ENCODE measurements around the gene MUSK.
"Not testable (repeated sequence)": the region's sequence is repeated elsewhere in the genome, so short reads cannot be mapped to it uniquely, and the experiment has no call there.

The MUSK gene

DNA sequence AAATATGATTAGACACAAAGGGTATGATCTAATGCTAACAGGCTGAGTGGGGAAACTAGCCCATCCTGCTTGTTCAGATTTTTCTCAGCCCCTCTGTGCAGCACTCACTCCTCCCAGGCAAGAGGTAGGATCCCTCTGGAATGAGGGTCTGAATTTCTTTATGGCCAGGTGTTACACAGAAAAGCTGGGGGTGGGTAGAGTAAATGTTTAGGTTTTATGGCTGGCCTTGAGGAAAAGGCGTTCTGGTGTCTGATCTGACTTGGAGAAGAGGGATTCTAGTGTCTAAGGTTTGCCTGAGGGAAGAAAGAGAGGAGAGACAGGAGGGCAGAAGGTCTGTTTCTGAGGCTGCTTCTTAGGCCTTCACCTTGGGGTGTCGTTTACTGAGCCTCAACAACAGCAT is 97.3 kb downstream of the MUSK start:
- no peak for DNase-seq

DNA sequence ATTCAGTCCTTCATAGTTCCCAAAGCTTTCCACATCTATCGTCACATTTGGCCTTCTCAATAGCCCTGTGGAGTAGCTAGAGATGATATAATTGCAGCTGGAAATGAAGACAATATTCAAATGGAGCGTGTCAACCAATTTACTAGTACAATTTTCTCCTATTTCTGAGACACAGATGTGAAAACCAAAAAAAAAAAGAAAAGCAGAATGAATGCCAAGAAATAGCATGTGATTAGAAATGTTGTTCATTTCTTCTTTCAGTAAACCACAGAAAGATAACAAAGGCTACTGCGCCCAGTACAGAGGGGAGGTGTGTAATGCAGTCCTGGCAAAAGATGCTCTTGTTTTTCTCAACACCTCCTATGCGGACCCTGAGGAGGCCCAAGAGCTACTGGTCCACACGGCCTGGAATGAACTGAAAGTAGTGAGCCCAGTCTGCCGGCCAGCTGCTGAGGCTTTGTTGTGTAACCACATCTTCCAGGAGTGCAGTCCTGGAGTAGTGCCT is 99.0 kb downstream of the MUSK start:
- no peak for DNase-seq

GRCh38 chr9:110768886-110769285 is 100.3 kb downstream of the MUSK start:
- no peak for DNase-seq

- DNase-seq, result no peak
Observed at GRCh38 chr9:110769667-110770066, 101.1 kb downstream of the MUSK start.

- DNase-seq, result no peak
Observed at GRCh38 chr9:110775724-110776123, 107.1 kb downstream of the MUSK start.

DNA sequence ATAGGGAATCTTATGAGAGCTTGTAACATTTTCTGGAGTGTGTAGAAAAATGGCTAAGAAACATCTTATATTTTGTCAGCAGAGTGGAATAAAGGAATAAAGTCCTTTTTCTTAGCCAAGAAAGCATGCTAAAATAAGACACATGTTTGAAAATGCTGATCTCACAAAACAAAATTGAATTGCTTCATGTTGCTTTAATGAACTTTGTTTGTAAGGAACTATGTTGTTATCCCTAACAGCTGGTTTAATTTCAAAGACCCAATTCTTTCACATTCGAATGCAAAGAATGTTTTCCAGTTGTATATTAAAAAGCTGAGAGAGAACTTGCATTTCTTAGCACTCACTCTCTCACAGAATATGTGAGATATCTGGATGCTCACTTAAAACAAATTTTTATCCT is 107.6 kb downstream of the MUSK start:
- no peak for DNase-seq

GRCh38 chr9:110777196-110777875 is 108.7 kb downstream of the MUSK start:
- no peak for DNase-seq

DNA sequence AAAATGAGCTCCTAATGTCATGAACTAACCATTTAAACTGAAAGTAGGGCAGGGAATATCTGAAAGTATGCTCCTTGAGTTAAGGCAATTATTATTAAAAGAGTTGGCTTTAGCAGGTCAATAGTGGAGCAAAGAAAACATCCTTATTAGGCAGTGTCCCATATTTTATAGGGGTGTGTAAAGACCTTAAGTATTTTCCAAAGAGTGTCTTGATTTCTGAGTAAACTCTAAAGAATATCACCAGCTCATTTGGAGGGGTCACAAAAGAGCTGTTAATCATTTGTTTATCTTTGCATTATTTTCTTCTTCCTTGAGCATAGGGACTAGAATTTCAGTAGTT is 109.3 kb downstream of the MUSK start:
- DNase-seq, result no peak

DNA sequence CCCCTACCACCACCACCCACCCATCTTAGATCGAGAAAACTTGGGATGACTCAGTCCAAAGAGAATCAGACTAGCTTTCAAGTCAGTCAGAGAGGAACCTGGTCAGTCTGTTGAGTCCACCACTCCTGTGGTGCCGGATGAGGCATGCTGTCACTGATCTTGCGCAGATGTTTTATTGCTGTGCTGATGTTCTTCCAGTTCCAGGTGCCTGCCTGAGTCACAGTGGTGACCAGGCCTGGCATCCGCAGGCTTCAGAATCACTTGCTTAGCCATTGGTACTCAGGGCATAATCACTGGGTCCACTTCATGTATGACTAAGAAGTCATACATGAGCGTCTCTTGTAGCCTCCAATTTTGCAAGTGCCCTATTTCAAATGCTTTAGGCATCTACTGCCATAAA is 114.1 kb downstream of the MUSK start:
- DNase-seq, result no peak

DNA sequence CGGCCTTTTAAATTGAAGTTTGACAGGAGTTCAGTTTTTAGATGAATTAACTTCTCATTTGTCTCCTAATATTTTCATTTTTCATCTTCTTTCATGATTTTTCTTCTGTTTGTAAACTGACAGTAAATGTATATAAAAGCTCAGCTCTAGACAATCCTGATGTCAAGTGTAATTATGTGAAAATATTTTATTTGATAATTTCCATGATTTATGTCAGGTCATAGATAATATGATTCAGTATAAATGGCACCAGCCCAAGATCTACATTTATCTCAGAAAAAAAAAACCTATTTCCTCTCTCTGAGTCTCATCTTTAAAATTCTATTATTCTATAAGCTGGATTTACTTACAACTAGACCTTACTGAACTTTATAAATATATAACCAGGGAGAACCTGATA is 115.7 kb downstream of the MUSK start:
- DNase-seq, result no peak

DNA sequence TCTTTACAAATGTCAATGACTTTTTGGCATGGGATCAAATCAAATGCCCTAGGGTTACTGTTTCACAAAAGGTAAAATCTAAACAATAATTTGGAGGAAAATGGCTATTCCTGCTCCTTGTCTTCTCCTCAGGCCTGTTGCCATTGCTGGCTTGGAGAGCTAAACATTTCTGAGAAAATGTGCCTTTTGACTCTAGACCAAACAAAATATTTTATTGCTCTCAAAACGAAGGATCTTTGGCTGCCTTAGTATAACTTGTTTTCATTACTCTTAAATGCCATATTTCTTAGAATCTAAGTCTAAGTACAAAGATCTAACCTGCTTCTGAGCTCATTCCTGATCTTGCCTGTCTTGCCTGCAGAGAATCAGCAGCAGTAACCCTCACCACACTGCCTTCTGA is 116.6 kb downstream of the MUSK start:
- no peak for DNase-seq

DNA sequence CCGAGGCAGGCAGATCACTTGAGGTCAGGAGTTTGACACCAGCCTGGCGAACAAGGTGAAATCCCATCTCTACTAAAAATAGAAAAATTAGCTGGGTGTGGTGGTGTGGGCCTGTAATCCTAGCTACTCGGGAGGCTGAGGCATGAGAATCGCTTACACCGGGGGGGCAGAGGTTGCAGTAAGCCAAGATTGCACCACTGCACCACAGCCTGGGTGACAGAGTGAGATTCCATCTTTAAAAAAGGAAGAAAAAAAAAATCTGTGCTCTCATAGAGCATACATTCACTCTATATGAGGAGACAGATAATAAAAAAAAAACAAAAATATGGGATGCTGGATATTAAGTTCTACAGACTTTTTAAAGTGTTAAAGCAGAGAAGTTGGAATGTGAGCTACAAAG is 119.8 kb downstream of the MUSK start:
- DNase-seq, result not testable (repeated sequence)

GRCh38 chr9:110788871-110789270 is 120.3 kb downstream of the MUSK start:
- no peak for DNase-seq

GRCh38 chr9:110797611-110798010 is 129.0 kb downstream of the MUSK start:
- DNase-seq, result no peak

DNA sequence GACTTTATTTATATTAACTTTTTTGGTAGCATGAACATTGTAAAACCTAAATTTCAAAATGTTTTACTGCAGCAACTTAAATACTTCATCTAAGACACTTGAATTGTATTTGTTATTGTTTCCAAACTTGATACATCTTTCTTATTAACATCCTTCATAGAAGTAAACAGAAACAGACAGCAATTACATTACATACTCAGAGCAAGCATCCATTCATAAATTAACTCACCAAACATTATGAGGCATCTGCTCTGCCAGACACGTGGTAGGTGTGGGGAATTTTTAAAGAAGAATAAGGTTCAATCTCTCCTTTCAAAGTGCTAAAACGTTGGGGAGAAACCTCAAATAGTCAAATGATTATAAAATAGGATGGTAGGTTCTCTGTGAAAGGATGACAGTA is 130.8 kb downstream of the MUSK start:
- DNase-seq, result no peak

DNA sequence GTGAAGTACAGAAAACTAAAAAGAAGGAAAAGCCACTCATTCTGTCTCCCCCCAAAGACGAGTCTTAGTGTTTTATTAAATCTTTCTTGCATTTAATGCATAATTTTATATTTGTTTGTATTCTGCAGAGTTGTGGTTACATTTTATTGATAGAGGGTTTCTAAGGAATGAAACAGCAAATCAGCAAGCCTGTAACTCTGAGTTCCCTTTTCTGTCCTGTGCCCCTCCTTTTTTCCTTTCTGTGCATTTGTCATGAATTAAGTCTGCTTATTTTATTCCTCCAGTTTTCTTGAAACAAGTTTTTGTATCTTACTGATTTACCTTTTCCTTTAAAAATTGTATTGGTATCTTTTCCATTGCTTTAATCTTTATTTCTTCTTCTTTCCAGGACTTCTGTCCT is 132.8 kb downstream of the MUSK start:
- DNase-seq, result no peak

DNA sequence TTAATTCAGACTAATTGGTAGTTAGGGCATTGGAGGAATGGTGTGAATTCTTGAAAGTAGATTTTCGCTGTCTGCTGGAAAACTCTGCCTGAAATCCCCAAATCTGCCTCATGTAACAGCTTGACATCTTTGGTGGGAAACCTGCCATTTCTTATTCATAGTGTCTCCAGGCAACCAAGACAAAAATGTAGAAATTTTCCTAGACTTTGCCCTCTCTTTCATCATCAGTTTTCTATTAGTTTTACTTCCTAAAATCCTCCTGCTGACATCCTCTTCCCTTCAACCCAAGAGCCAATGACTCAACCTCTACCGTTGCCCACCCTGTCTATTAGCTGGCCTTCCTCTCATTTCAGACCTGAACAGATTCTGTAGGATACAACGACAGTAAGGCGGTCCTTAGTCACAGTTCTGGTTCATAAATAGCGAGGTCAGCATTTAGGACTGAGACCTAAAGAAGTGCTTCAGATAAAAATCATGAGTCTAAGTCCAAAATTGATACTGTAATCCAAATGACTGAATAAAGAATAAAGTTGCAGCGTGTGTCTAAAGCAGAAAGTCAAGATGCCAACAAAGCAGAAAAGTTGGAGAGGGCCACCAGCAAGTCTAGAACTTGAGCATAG is 133.9 kb downstream of the MUSK start:
- DNase-seq, result no peak

DNA sequence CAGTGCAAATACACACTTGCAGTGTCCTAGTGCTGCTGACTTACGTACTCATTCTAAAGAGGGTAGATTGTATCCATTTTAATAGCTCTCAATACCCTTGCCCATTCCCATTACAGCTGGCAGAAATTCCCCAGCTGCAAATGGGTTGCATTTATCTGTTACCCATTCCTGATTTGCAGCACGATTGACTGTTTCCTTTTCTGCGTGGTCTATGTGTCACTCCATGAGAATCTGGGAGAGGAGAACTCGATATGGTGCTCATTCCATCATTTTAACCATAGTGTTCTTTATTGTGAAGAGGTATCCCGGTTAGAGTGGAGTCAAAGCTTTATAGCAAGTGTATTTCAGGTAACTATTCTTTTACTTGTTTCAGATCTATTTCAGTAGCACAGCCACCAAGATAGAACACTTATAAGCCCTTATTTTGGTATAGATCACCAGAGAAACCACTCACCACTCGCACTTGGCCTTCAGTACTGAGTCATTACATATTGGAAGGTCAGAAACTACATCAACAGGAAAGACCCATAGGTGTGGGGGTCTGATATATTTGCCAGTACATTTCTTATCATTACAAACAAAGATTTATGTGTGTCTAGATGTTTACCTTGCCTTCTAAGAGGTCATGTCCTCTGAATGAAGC is 139.5 kb downstream of the MUSK start:
- no peak for DNase-seq

DNA sequence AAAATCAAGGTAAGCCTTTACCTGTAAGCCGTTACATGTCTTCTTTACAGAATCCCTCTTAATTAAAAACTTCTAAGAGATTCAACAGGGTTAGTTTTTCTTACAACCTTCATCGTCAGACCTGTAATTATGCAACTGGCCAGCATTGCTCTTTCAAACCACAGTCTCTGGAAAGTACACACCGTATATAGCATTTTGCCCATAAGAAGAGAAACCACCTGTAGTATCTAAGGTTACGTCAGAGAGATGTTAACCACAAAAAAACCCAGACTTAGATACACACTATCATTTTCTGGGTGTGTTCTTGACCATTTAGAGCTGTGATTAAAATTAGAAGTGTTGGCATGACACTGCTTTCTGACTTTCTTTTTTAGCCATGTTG is 140.0 kb downstream of the MUSK start:
- DNase-seq, result no peak

GRCh38 chr9:110809038-110809595 is 140.5 kb downstream of the MUSK start:
- DNase-seq, result no peak

DNA sequence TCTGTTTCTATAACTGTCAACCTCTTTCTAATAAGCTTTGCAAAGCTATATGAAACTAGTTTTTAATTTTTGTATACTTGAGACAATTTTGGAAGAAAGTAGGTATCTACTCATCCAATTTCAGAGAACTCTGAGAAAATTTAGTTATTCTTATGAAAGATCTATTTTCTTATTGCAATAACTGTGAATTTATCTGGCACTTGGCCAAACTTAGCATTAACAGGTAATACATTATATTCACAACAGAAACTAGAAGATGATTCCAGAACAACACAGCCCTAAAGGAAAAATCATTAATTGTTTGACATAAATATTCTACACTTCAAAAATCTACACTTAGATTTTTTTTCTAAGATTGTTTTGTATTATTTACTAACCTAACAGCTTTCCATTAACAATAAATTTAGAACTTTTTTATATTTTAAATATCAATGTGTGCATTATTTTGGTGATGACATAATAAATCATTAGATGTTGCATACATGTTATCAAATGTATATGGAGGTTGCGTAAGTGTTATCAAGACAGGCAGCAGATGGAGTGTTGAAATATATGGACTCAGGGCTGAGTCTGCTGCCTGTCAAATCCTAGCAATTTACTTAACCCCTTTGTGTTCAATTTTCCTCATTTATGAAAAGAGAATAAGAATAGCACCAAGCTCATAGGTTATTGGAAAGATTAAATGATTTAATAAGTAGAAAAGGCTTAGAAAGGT is 141.8 kb downstream of the MUSK start:
- DNase-seq, result no peak

- DNase-seq, result peak; percentile 12
Observed at GRCh38 chr9:110812886-110813285, 144.3 kb downstream of the MUSK start.

- no peak for DNase-seq
Observed at GRCh38 chr9:110814159-110814558, 145.6 kb downstream of the MUSK start.

DNA sequence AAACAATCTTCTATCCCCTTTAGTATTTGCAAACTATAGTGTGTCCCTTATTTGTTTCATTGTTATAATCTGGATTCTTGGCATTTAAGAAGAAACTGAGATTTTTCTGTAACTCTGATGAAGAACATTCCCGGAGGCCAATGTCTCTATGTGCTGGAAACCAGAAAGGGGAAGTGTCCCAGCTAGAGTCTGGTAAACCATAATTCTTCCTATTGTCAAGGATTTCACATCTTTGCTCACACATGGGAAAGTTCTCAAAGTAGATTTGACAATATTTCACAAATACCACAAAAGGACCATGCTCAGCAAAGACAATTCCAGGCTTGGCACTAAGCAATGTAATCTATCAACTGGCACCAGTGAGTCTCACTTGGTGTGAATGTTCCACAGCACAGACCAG is 146.8 kb downstream of the MUSK start:
- no peak for DNase-seq
